SK-N-SH (cell line): ENCODE data around the gene NUCB1. TPM values are rescaled to one million over a fixed set of nuclear protein-coding genes. Genes with fewer than 3 reads are reported as not detected.
A peak's percentile ranks its signal among the peaks of the same experiment; 100 is the strongest.

ENCODE experiments used
- CTCF ChIA-PET: fragments of 300-600, 350-600 bp; formaldehyde crosslinking; extraction: SDS; loops from one replicate; lab custom pipeline; 2021; lab: Yijun Ruan, JAX
- POLR2A ChIA-PET: fragments of 350-600 bp; sonication (Branson Sonifier 250); formaldehyde crosslinking; extraction: SDS; loops from one replicate; lab custom pipeline; 2020; ENCODE audit warnings: antibody characterized with exemption, inconsistent platforms; lab: Yijun Ruan, JAX
- DNase-seq: peaks from one replicate; pipeline ENCODE4 v3.0.0; 2012
- H2AFZ ChIP-seq: fragments of 200-600 bp; sonication (generic); 2 replicates; pipeline ENCODE4 v1.8.1; 2016; ENCODE audit warnings: antibody characterized with exemption, mild to moderate bottlenecking, low read depth
- H3F3A ChIP-seq: fragments of 200-600 bp; sonication (generic); replicated peaks from 2 replicates; pipeline ENCODE3; 2016; ENCODE audit warnings: antibody characterized with exemption, mild to moderate bottlenecking; ENCODE audit not compliant: insufficient read depth
- H3K27ac ChIP-seq, 2 experiments: fragments of 200-500 bp in 1 of 2; fragments of 200-600 bp in 1 of 2; sonication (Bioruptor generic) in 1 of 2; sonication (generic), shearing (Covaris generic) in 1 of 2; 2 replicates each; pipeline versions ENCODE4 v1.5.1 to v1.6.1; 2014 to 2016; ENCODE audit warnings: low read depth in 2 of 2, inconsistent platforms in 1 of 2, low read length in 1 of 2, mild to moderate bottlenecking in 1 of 2, mixed read lengths in 1 of 2
- H3K27me3 ChIP-seq: fragments of 200-600 bp; sonication (generic), shearing (Covaris generic); 2 replicates; pipeline ENCODE4 v1.6.1; 2016; ENCODE audit warnings: mixed run types; ENCODE audit not compliant: insufficient read depth
- H3K36me3 ChIP-seq, 2 experiments: fragments of 200-500 bp in 1 of 2; fragments of 200-600 bp in 1 of 2; sonication (Bioruptor generic) in 1 of 2; sonication (generic) in 1 of 2; replicated peaks in 1 of 2; 2 replicates each; pipeline versions ENCODE3 to v1.5.1; 2014 to 2016; ENCODE audit warnings: low read length in 1 of 2, mild to moderate bottlenecking in 1 of 2; ENCODE audit not compliant: insufficient read depth in 2 of 2, control insufficient read depth in 1 of 2
- H3K4me1 ChIP-seq, 2 experiments: fragments of 200-500 bp in 1 of 2; fragments of 200-600 bp in 1 of 2; sonication (Bioruptor generic) in 1 of 2; sonication (generic), shearing (Covaris generic) in 1 of 2; 2 replicates each; pipeline versions ENCODE4 v1.5.1 to v1.6.1; 2014 to 2016; ENCODE audit warnings: low read depth in 1 of 2, low read length in 1 of 2, mixed run types in 1 of 2; ENCODE audit not compliant: insufficient read depth in 2 of 2, control insufficient read depth in 1 of 2
- H3K4me2 ChIP-seq: fragments of 200-600 bp; sonication (generic), shearing (Covaris generic); 2 replicates; pipeline ENCODE4 v1.6.1; 2017; ENCODE audit warnings: mixed run types
- H3K4me3 ChIP-seq, 2 experiments: fragments of 200-500 bp in 1 of 2; fragments of 200-600 bp in 1 of 2; sonication (Bioruptor generic) in 1 of 2; sonication (generic), shearing (Covaris generic) in 1 of 2; 2 replicates each; pipeline versions ENCODE4 v1.5.1 to v1.8.1; 2014 to 2016; ENCODE audit warnings: low read depth in 2 of 2, inconsistent platforms in 1 of 2, low read length in 1 of 2, mild to moderate bottlenecking in 1 of 2, mixed read lengths in 1 of 2, moderate library complexity in 1 of 2
- H3K79me2 ChIP-seq: fragments of 200-600 bp; sonication (generic); 2 replicates; pipeline ENCODE4 v1.8.1; 2017; ENCODE audit warnings: mild to moderate bottlenecking; ENCODE audit not compliant: insufficient read depth
- H3K9ac ChIP-seq: fragments of 200-600 bp; sonication (generic); 2 replicates; pipeline ENCODE4 v1.6.1; 2017; ENCODE audit warnings: mixed run types
- H3K9me2 ChIP-seq: fragments of 200-600 bp; sonication (generic); 2 replicates; pipeline ENCODE4 v1.6.1; 2017; ENCODE audit warnings: mixed run types
- H3K9me3 ChIP-seq: fragments of 200-600 bp; sonication (generic); 2 replicates; pipeline ENCODE4 v1.6.1; 2017; ENCODE audit warnings: mixed run types, mild to moderate bottlenecking, moderate library complexity
- H4K20me1 ChIP-seq: fragments of 200-600 bp; sonication (generic); 2 replicates; pipeline ENCODE4 v1.6.1; 2017; ENCODE audit warnings: mild to moderate bottlenecking, mixed run types; ENCODE audit not compliant: insufficient read depth
- FOXM1 ChIP-seq: IDR thresholded peaks from 2 replicates; pipeline ENCODE4 v1.4.0; 2012; ENCODE audit warnings: low read depth, mild to moderate bottlenecking
- GATA2 ChIP-seq: sonication (generic); formaldehyde crosslinking; IDR thresholded peaks from 2 replicates; pipeline ENCODE4 v1.5.0; 2020; ENCODE audit warnings: mild to moderate bottlenecking, missing genetic modification reagents
- IRF3 ChIP-seq: fragments of 150-350 bp; IDR thresholded peaks from 2 replicates; pipeline ENCODE4 v1.6.1; 2016; ENCODE audit warnings: mild to moderate bottlenecking, low read depth, low read length
- JUND ChIP-seq: IDR thresholded peaks from 2 replicates; pipeline ENCODE4 v1.4.0; 2012
- MAX ChIP-seq: IDR thresholded peaks from 2 replicates; pipeline ENCODE4 v1.4.0; 2012; ENCODE audit warnings: low read depth
- RAD21 ChIP-seq: IDR thresholded peaks from 2 replicates; pipeline ENCODE4 v1.6.1; 2012; ENCODE audit warnings: mild to moderate bottlenecking, low read length
- RCOR1 ChIP-seq: fragments of 150-350 bp; IDR thresholded peaks from 2 replicates; pipeline ENCODE4 v1.6.1; 2017; ENCODE audit warnings: antibody characterized with exemption, low read length
- REST ChIP-seq: IDR thresholded peaks from 2 replicates; pipeline ENCODE4 v1.6.1; 2012; ENCODE audit warnings: mild to moderate bottlenecking, low read depth, low read length, moderate library complexity
- RXRA ChIP-seq: IDR thresholded peaks from 2 replicates; pipeline ENCODE4 v1.4.0; 2012; ENCODE audit warnings: low read depth, mild to moderate bottlenecking, borderline replicate concordance
- SMC3 ChIP-seq: IDR thresholded peaks from 2 replicates; pipeline ENCODE4 v1.6.1; 2012; ENCODE audit warnings: low read depth, low read length, improper control_type of control experiment
- TCF12 ChIP-seq: IDR thresholded peaks from 2 replicates; pipeline ENCODE4 v1.4.0; 2012
- WGBS: methylation state at CpG from one replicate; pipeline ENCODE4 v1.1.6; 2017; ENCODE audit warnings: low lambda C conversion rate; 5-methylcytosine and 5-hydroxymethylcytosine counted together
- polyA plus RNA-seq, 3 experiments: library from polyadenylated mRNA; depleted of rRNA; stranded (reverse); fragments of >200 nt; gene quantifications; 2 replicates each; pipeline ENCODE4 v1.2.3, GENCODE V29; 2012
- TF ChIP-seq, protein P1 (sequence below): IDR thresholded peaks from 2 replicates; pipeline ENCODE4; 2012

The NUCB1 gene
- polyA plus RNA-seq, 1 of the 3 experiments (the other 2 are of a cell fraction): 397 TPM

DNA sequence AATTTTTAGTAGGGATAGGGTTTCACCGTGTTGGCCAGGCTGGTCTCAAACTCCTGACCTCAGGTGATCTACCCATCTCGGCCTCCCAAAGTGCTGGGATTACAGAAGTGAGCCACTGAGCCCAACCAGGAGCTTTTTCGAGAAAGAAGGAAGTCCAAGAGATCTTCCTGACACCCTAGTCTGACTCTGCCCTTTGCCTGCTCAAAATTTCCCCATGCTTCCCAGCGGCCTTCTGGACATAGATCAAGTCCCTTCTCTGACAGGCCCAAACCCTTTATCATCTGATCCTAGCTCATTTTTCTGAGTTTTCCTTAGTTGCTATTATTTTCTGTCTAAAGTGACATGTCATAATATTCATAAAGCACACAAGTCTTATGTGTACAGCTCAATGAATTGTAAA, 53.0 kb downstream of the NUCB1 start:
- ChIA-PET POLR2A (interaction anchor here (0.6 kb wide), 1 partner anchor 80 kb away, joined by 4 read pairs; no protein-coding TSS in a partner anchor), CTCF (interaction anchor here (0.8 to 2.6 kb wide), 2 partner anchors 17 to 20 kb away, joined by 3 to 7 read pairs; partner anchors contain the start of gene DHDH)
- no peak overlapping the region for H3K9ac ChIP-seq
- H3K4me1 ChIP-seq: peaks cover 8 to 10% of the 10 kb centered on the region in 2 experiments; a peak in 2 of 4 replicates
- no peak overlapping the region for H3K27ac ChIP-seq
- peaks cover 33% of the 10 kb centered on the region for H3K79me2 ChIP-seq
- WGBS: 83% methylated on average over 4 of the region's 4 CpGs
- H3K9me2 ChIP-seq: no peaks in the 10 kb centered on the region
- H3K4me3 ChIP-seq: no peak overlapping the region
- no peaks in the 10 kb centered on the region for H3K9me3 ChIP-seq
- H2AFZ ChIP-seq: no peak overlapping the region
- H3K36me3 ChIP-seq: peaks cover 8 to 22% of the 10 kb centered on the region in 2 experiments
- no peak overlapping the region for H3K4me2 ChIP-seq
- peaks cover 4% of the 10 kb centered on the region for H3F3A ChIP-seq
- DNase-seq: no peak
- no peaks in the 10 kb centered on the region for H4K20me1 ChIP-seq
- no peaks in the 10 kb centered on the region for H3K27me3 ChIP-seq
- TF ChIP-seq REST (no peak), RAD21 (no peak), TCF12 (no peak), GATA2 (CRISPR knock-in tag) (no peak), FOXM1 (no peak), SMC3 (no peak), RXRA (no peak), MAX (no peak)
- TF ChIP-seq, protein P1, sequence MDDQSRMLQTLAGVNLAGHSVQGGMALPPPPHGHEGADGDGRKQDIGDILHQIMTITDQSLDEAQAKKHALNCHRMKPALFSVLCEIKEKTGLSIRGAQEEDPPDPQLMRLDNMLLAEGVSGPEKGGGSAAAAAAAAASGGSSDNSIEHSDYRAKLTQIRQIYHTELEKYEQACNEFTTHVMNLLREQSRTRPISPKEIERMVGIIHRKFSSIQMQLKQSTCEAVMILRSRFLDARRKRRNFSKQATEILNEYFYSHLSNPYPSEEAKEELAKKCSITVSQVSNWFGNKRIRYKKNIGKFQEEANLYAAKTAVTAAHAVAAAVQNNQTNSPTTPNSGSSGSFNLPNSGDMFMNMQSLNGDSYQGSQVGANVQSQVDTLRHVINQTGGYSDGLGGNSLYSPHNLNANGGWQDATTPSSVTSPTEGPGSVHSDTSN: no peak
- TF ChIP-seq, all 33 proteins: peak for 0

DNA sequence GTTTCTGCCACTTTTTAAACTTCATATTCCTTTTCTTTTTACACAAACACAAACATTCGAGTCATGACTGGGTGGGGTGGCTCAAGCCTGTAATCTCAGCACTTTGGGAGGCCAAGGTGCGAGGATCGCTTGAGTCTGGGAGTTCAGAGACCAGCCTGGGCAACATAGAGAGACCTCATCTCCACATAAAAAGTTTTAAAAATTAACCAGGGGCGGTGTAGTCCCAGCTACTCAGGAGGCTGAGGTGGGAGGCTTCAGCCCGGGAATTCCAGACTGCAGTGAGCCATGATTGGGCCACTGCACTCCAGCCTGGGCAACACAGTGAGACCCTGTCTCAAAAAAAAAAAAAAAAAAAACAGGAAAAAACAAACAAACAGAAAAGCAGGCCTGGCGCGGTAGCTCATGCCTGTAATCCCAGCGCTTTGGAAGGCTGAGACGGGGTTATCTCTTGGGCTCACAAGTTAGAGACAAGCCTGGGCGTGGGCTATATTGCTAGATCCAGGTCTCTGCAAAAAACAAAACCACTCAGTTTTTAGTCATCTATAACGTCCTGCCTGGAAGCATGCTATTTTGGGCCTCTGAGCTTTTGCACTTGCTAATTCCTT, 54.0 kb downstream of the NUCB1 start:
- Histone ChIP-seq H3K27ac (peak overlapping the region; percentile 83), H2AFZ (peak overlapping the region; percentile 100)
- 66% methylated on average over 11 of the region's 11 CpGs for WGBS

More for the DNA sequence above, 54.0 kb downstream of the NUCB1 start:
- Histone ChIP-seq H3F3A (peaks cover 8% of the 10 kb centered on the region), H3K4me2 (peak overlapping the region; percentile 92), H3K4me1 (peaks cover 8 to 10% of the 10 kb centered on the region in 2 experiments; a peak in 2 of 4 replicates), H3K4me3 (peak overlapping the region; percentile 76 to 80), H4K20me1 (no peaks in the 10 kb centered on the region), H3K9me2 (no peaks in the 10 kb centered on the region), H3K9ac (peak overlapping the region; percentile 97; the same call in 1 of the 2 replicates), H3K9me3 (no peaks in the 10 kb centered on the region), H3K79me2 (peaks cover 41% of the 10 kb centered on the region), H3K36me3 (peaks cover 8 to 27% of the 10 kb centered on the region in 2 experiments), H3K27me3 (no peaks in the 10 kb centered on the region)
- no peak for DNase-seq
- TF ChIP-seq JUND (0 out of 2 replicates have a peak, but pooled peaks have one; percentile 5), IRF3 (no peak), RCOR1 (no peak)
- TF ChIP-seq, protein P1: no peak
- POLR2A ChIA-PET: interaction anchor here (0.6 to 1.6 kb wide), 6 partner anchors 10 to 82 kb away, joined by 3 to 11 read pairs (median 4); partner anchors contain the start of genes DHDH, NUCB1 and PPP1R15A
- CTCF ChIA-PET: interaction anchor here (0.7 to 2.6 kb wide), 6 partner anchors 16 to 308 kb away, joined by 3 to 7 read pairs (median 3); partner anchors contain the start of genes CA11 and HSD17B14
